PFSK-1 (cell line): ENCODE measurements around the gene EEF2.

Experiments used
- POLR2AphosphoS5 ChIP-seq: IDR thresholded peaks from 2 replicates; pipeline ENCODE4 v1.6.1; 2012; ENCODE audit warnings: low read depth, mild to moderate bottlenecking, control low read depth, low read length, moderate library complexity
- SIN3A ChIP-seq: IDR thresholded peaks from 2 replicates; pipeline ENCODE4 v1.6.1; 2012; ENCODE audit warnings: mild to moderate bottlenecking, low read length, moderate library complexity, borderline replicate concordance; ENCODE audit not compliant: insufficient read depth

GRCh38 chr19:3978145-3978544 is 7.1 kb downstream of the EEF2 start:
- TF ChIP-seq SIN3A (no peak), POLR2AphosphoS5 (no peak)
